HG03196 (cell line): Measurements from ENCODE around the gene TTC36.
"Not testable (repeated sequence)": the region's sequence is repeated elsewhere in the genome, so short reads cannot be mapped to it uniquely, and the experiment has no call there.

Experiments
- ATAC-seq: cut with Tn5 transposase; IDR thresholded peaks from one replicate; pipeline ENCODE4 v1.9.1; 2021; ENCODE audit not compliant: unreplicated experiment

The TTC36 gene

DNA sequence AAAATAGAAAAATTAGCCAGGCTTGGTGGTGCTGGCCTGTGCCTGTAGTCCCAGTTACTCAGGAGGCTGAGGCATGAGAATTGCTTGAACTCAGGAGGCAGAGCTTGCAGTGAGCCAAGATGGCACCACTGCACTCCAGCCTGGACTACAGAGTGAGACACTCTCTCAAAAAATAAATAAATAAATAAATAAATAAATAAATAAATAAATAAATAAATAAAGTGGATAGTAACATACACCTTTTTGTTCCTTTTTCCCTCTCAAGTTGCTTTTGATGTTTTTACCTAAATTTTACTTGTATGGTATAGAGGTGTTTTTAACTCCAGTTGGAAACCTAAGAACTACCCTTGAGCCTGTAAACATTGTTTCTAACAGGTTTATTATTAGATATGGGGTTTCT lies 50.7 kb downstream of the TTC36 start:
- not testable (repeated sequence) for ATAC-seq
